GM18505 (cell line): ENCODE measurements around the gene CLTC.
"Not testable (repeated sequence)": the region's sequence is repeated elsewhere in the genome, so short reads cannot be mapped to it uniquely, and the experiment has no call there.

ENCODE experiments used
- ATAC-seq: cut with Tn5 transposase; IDR thresholded peaks from one replicate; pipeline ENCODE4 v1.9.1; 2021; ENCODE audit not compliant: unreplicated experiment
- POLR2A ChIP-seq: IDR thresholded peaks from 4 replicates; pipeline ENCODE4 v1.6.1; 2011; ENCODE audit warnings: borderline replicate concordance; ENCODE audit not compliant: insufficient read depth, insufficient read length; ENCODE audit errors: extremely low read depth

CLTC gene

DNA sequence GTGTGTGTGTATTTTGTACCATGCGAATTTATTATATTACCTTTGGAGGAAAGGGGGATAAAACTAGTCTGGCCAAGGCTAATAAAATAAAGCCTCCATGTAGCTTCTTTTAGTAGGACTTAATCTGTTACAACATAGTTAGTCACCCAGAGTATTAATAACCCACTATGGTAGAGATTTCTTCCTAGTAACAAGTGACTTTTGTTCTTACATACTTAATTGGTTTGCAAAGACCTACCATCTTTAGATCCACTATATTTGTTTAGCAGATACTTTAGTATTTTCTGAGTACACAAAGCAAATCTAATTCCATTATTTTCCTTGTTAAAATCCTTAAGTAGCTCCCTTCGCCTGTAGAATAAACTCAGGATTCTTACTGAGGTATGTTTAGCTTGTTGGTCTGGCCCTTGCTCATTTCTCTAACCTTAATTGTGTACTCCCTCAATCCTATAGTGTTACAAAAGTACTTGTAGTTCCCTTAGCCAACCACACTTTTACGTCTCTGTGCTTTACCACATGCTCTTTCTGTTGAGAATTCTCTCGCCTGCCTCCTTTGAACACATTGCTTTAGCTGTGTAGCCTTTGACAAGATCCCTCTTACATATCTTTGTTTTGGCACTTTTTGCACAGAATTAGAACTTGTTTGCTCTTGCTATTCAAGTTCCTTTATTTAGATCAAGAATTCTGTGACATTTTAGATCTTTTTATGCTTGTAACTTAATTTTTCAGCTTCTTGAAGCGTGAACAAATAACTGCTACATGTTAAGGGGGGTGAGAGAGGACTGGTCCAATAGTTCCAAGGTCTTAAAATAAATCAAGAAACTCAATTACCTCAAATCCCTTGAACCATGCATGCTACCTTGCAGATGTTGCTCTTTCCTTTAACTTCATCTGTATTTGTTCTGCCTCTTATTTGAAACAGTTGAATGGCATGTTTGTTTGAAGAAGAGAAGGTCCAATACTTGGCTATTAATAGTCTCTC is 23.8 kb downstream of the CLTC start:
- TF ChIP-seq POLR2A: no peak
- ATAC-seq: no peak

DNA sequence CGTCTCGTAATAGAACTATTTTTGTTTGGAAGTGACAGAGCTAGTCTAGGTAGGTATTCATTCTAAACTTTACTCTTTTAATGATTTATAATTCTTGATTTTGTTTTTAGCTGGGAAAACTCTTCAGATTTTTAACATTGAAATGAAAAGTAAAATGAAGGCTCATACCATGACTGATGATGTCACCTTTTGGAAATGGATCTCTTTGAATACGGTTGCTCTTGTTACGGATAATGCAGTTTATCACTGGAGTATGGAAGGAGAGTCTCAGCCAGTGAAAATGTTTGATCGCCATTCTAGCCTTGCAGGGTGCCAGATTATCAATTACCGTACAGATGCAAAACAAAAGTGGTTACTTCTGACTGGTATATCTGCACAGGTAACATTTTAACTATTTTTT is 27.6 kb downstream of the CLTC start:
- ATAC-seq: no peak
- no peak for TF ChIP-seq POLR2A

DNA sequence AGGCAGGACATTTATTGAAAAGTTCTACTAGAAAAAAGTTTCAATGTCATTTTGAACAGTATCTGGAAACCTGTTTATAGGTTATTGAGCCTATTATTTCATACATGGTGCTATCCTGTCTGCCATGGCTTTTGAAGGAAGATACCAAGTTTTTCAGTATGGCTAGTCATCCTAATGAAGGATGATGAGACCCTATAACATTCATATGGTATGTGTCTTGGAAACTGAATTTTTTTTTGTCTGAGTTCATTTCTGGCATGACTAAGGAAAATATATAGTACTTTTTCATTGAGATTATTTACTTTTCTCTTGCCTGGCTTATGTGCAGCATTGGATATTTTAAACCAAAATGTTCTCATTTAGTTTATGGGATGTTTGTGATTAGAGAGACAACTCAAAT is 30.2 kb downstream of the CLTC start:
- ATAC-seq: no peak

DNA sequence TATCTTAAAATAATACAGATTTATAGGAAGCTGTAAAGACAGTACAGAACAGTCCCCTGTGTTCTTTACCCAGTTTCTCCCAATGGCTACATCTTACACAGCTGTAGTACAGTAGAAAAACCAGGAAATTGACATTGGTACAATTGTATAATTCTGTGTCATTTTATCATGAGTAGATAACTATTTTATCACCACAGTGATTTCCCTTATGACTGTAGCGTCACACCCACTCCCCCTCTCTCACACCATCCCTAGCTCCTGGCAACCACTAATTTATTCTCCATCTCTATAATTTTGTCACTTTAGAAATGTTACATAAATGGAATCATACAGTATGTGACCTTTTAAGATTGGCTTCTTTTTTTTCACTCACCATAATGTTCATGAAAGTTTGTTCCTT is 30.9 kb downstream of the CLTC start:
- TF ChIP-seq POLR2A: no peak
- no peak for ATAC-seq

More for the DNA sequence above, 30.2 kb downstream of the CLTC start:
- TF ChIP-seq POLR2A: no peak

DNA sequence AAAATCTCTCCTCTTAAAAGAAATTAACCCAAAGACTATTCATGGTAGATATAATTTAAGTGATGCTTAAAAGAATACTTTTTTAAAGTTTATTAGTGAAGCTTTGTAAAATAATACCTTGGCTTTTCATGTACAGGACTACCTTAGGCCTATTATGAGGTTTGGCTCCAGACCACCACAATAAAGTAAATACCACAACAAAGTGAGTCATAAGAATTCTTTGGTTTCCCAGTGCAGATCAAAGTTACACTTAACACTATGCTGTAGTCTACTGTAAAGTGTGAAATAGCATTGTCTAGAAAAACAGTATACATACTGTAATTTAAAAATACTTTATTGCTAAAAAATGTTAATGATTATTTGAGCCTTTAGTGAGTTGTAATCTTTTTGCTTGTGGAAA is 31.7 kb downstream of the CLTC start:
- ATAC-seq: no peak
- no peak for TF ChIP-seq POLR2A

DNA sequence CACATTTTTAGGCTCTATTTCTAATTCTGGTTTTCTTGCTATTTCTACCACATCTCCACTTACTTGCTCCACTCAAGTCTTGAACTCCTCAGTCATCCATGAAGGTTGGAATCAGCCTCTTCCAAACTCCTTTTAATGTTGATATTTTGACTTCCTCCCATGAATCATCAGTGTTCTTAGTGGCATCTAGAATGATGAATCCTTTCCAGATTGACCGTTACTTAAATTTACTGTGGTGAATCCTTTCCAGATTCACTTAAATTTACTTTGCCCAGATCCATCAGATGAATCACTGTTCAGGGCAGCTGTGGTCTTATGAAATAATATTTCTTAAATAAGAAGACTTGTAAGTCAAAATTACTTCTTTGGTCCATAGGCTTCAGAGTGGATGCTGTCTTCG is 32.4 kb downstream of the CLTC start:
- TF ChIP-seq POLR2A: no peak
- no peak for ATAC-seq

DNA sequence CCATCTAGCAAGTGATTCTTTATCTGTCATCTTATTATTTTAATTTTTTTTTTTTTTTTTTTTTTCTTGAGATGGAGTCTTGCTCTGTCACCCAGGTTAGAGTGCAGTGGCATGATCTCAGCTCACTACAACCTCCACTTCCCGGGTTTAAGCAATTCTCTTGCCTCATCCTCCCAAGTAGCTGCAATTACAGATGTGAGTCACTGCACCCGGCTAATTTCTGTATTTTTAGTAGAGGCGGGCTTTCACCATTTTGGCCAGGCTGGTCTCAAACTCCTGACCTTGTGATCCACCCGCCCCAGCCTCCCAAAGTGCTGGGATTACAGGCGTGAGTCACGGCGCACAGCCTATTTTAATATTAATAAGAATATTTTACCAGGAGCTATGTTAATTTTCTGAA is 36.9 kb downstream of the CLTC start:
- not testable (repeated sequence) for ATAC-seq

DNA sequence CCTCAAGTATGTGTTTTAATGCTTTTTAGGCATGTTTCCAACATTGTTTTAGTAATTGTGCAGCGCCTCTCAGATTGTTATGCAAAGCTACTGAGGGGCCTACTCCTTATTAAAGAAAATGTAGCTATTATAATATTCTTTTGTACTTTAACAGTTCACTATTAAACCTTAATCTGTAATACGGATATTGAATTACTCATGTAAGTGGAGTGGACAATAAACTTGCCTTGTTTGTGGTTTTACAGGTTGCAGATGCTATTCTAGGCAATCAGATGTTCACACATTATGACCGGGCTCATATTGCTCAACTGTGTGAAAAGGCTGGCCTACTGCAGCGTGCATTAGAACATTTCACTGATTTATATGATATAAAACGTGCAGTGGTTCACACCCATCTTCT is 46.5 kb downstream of the CLTC start:
- no peak for ATAC-seq
- TF ChIP-seq POLR2A: no peak

DNA sequence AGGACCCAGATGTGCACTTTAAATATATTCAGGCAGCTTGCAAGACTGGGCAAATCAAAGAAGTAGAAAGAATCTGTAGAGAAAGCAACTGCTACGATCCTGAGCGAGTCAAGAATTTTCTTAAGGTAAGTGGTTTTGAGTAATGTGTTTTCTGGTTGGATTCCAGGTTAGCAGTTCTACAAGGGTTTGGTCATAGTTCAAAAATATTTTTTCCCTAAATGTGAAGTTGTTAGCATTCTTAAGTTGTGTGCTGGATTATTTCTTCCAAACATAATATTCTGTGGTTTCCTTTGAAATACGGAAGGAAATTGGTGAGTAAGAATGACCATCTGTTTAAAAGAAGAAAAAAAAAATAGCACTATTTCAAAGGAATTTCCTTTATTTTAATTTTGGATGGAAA is 49.1 kb downstream of the CLTC start:
- no peak for TF ChIP-seq POLR2A
- no peak for ATAC-seq

DNA sequence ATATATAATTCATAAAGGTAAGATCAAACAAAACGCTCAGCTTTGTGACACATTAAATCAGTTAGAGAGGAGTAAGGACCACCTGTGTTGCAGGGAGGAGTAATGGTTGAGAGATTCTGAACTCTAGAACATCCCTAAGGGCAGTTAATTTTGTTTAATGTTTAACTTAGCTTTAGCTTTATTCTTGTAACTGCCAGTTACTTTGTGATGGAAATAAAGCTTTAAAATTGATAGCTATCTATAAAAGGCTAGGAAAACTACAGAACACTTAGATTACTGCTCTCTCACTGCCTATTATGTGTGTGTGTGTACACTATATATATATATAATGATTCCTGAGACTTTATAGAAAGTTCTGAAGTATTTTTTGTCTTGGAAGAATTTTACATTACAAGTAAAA is 49.7 kb downstream of the CLTC start:
- no peak for ATAC-seq
- TF ChIP-seq POLR2A: no peak

DNA sequence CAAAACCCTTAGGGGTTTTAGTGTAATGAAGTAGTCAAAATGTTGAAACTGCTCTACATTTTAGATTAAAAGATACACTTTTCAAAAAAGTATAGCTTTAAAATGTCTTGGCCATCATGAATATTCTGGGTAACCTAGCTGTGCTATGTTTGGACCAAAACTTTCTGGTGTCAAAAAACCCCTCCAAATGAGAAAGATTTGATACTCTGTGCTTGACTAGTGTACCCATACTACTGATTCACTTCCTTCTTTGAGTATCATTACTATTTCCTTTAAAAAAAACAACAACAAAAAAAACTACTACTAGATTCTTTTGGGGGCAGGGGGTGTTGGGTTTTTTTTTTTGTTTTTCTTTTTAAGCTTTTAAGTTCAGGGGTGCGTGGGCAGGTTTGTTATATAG is 50.2 kb downstream of the CLTC start:
- no peak for TF ChIP-seq POLR2A
- ATAC-seq: no peak

DNA sequence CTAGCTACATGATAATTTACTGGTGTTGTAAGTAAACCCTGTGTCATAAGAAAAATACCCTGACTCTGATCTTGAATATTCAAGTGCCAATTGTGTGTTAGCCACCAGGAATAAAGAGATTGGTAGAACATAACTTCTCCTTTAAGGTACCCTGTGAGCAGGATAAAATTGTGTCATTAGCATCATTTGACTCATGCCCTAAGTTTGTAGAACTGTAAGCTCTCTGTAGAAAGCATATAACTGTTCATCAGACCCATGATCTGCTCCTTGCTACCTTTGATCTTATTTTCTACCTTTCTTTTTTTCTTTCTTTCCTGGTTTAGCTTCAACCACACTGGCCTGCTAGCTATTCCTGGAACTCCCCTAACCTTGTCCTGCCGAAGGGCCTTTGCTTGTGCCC is 51.7 kb downstream of the CLTC start:
- TF ChIP-seq POLR2A: no peak
- ATAC-seq: no peak

DNA sequence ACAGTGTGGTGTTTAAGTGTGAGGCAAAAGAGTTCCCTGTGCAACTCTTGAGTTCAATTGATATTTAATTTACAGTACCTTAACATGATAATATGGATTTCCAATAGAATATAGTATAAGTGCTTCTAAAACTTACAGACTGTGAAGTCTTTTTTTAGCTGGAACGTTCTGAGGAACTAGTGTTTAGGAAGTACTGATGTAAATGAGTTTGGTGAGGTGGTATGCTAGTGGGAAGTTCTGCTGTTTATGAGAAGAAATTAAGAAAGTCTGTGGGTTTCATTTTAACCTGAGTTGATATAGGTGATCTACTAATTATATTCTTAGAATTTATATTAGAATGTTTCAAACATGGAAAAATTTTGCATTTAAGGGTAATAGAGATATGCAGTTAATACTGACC is 55.5 kb downstream of the CLTC start:
- TF ChIP-seq POLR2A: no peak
- no peak for ATAC-seq

DNA sequence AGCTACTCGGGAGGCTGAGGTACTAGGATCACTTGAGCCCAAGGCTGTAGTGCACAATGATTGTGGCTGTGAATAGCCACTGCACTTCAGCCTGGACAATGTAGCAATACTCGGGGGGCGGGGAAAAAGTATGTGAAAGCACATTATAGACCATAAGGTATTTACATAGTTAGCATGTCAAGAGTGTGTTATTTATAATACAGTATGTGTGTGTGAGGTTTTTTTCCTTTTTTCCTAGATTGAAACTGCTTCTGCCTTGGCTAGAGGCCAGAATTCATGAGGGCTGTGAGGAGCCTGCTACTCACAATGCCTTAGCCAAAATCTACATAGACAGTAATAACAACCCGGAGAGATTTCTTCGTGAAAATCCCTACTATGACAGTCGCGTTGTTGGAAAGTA is 57.0 kb downstream of the CLTC start:
- ATAC-seq: no peak
- no peak for TF ChIP-seq POLR2A
